ENCODE data around the gene ELK3. TPM values are rescaled to one million over a fixed set of nuclear protein-coding genes. Genes with fewer than 3 reads are reported as not detected.
A peak's percentile ranks its signal among the peaks of the same experiment; 100 is the strongest.
"Not testable (repeated sequence)": the region's sequence is repeated elsewhere in the genome, so short reads cannot be mapped to it uniquely, and the experiment has no call there.

The ELK3 gene
- polyA plus RNA-seq, 2 donors = 15.8 to 17.0 TPM

DNA sequence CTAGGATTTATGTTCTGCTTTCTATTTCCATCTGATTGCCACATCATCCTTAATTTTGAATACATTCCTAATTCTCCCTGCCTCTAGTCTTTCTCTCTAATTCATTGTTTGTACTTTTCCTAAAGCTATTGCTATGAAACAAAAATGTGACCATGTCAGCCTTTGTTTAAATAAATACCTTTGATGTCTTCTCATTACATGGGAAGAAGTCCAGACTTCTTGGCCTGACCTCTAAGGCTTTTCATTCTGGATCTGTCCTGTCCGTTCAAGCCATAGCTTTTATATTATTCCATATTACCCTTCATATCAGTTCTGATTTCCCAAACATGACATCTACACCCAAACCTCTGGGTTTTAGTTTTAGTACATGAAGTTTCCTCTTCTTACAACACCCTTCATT is 114.7 kb downstream of the ELK3 start:
- Histone ChIP-seq H3K27me3 (ENCODE audit: control insufficient read depth in 1 of 2, insufficient read depth in 2 of 2, low read length in 2 of 2) (no peaks in the 10 kb centered on the region), H3K36me3 (ENCODE audit: control insufficient read depth in 2 of 2, insufficient read depth in 2 of 2, low read length in 1 of 2) (no peaks in the 10 kb centered on the region), H3K4me1 (ENCODE audit: control insufficient read depth in 2 of 2, insufficient read depth in 2 of 2, low read length in 1 of 2) (no peaks in the 10 kb centered on the region), H3K4me3 (ENCODE audit: low read depth in 1 of 2, low read length in 2 of 2) (no peak overlapping the region), H3K27ac (ENCODE audit: low read depth in 2 of 2, low read length in 1 of 2) (no peak overlapping the region), H3K9me3 (ENCODE audit: control insufficient read depth in 2 of 2, insufficient read depth in 1 of 2, low read depth in 1 of 2, low read length in 1 of 2) (no peaks in the 10 kb centered on the region)
- 38 to 53% methylated on average over 1 of the region's 1 CpG for WGBS, 2 donors

DNA sequence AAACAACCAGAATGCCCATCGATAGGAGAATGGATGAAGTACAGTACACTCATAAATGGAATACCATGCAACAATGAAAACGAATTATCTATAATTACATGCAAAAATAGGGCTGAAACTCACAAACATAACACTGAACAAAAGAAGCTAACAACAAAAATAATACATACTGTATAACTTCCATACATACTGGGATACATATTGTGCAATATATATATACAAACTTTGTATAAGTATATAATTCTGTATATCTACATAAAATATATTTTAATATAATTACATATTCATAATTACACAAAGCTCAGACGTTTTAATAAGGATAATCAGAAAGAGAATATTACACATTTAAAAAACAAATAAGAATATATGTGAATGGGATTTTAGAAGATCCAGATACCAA is 115.9 kb downstream of the ELK3 start:
- H3K4me1 ChIP-seq (ENCODE audit: control insufficient read depth in 2 of 2, insufficient read depth in 2 of 2, low read length in 1 of 2) = no peaks in the 10 kb centered on the region
- no peaks in the 10 kb centered on the region for H3K27me3 ChIP-seq (ENCODE audit: control insufficient read depth in 1 of 2, insufficient read depth in 2 of 2, low read length in 2 of 2)
- 90 to 91% methylated on average over 3 of the region's 3 CpGs for WGBS, 2 donors
- H3K4me3 ChIP-seq (ENCODE audit: low read depth in 1 of 2, low read length in 2 of 2) = no peak overlapping the region
- H3K36me3 ChIP-seq (ENCODE audit: control insufficient read depth in 2 of 2, insufficient read depth in 2 of 2, low read length in 1 of 2) = no peaks in the 10 kb centered on the region
- H3K27ac ChIP-seq (ENCODE audit: low read depth in 2 of 2, low read length in 1 of 2) = no peak overlapping the region
- H3K9me3 ChIP-seq (ENCODE audit: control insufficient read depth in 2 of 2, insufficient read depth in 1 of 2, low read depth in 1 of 2, low read length in 1 of 2) = no peaks in the 10 kb centered on the region

DNA sequence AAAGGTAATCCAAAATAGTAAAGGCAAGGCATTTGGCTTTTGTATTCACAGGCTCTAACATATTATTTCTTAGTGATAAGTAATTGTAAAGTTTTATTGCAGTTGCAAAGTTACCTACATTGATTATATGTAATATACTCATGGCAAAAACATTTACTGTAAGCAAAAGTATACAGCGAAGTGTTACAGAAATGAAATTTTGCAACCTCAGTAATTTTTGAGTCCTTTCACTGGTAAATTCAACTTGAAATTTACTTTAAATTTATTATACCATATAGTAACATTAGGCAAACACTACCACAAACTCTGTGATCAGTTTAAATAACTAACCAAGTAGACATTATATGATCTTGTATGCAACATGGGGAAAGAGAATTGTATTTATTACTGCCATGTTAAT is 117.0 kb downstream of the ELK3 start:
- H3K9me3 ChIP-seq (ENCODE audit: control insufficient read depth in 2 of 2, insufficient read depth in 1 of 2, low read depth in 1 of 2, low read length in 1 of 2) = no peaks in the 10 kb centered on the region
- H3K4me1 ChIP-seq (ENCODE audit: control insufficient read depth in 2 of 2, insufficient read depth in 2 of 2, low read length in 1 of 2) = no peaks in the 10 kb centered on the region
- no peak overlapping the region for H3K4me3 ChIP-seq (ENCODE audit: low read depth in 1 of 2, low read length in 2 of 2)
- no peaks in the 10 kb centered on the region for H3K27me3 ChIP-seq (ENCODE audit: control insufficient read depth in 1 of 2, insufficient read depth in 2 of 2, low read length in 2 of 2)
- WGBS, 2 donors = 97 to 100% methylated on average over 1 of the region's 1 CpG
- no peak overlapping the region for H3K27ac ChIP-seq (ENCODE audit: low read depth in 2 of 2, low read length in 1 of 2)
- H3K36me3 ChIP-seq (ENCODE audit: control insufficient read depth in 2 of 2, insufficient read depth in 2 of 2, low read length in 1 of 2) = no peaks in the 10 kb centered on the region

DNA sequence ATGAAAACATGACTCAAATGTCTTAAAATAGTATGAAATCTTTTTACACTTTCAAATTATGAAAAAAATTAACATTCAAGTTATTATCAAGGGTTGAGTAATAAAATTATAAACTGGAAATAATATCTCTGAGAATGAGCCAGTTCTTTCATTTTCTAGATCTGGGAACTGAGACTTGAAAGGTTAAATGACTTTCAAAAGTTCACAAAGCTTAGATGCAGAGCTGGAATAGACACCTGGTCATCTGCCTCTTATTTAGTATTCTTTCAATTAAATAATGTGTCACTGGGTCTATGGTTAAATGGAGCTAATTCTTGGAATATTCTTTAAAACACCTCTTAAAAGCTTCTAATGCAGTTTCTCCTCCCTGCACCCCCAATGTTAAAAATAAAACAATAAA is 119.4 kb downstream of the ELK3 start:
- Histone ChIP-seq H3K27ac (ENCODE audit: low read depth in 2 of 2, low read length in 1 of 2) (no peak overlapping the region), H3K4me1 (ENCODE audit: control insufficient read depth in 2 of 2, insufficient read depth in 2 of 2, low read length in 1 of 2) (no peaks in the 10 kb centered on the region), H3K4me3 (ENCODE audit: low read depth in 1 of 2, low read length in 2 of 2) (no peak overlapping the region), H3K9me3 (ENCODE audit: control insufficient read depth in 2 of 2, insufficient read depth in 1 of 2, low read depth in 1 of 2, low read length in 1 of 2) (no peaks in the 10 kb centered on the region), H3K36me3 (ENCODE audit: control insufficient read depth in 2 of 2, insufficient read depth in 2 of 2, low read length in 1 of 2) (no peaks in the 10 kb centered on the region), H3K27me3 (ENCODE audit: control insufficient read depth in 1 of 2, insufficient read depth in 2 of 2, low read length in 2 of 2) (no peaks in the 10 kb centered on the region)

DNA sequence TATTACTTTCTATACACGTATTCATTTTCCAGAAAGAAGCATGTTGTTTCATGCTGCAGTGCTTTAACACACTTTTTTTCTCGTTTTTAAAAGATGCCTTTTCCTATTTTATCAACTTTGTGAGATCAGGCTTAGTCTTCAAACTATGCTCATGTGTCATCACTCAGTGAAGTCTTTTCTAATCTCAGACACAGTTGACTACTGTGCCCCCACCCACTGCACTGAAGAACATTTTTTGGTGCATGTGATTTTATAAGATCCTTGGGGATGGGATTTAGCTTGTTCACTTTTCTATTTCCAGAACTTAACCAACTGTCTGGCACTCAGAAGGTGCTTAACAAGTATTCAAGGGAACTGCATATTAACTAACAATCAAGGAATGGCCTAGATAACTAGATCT is 120.5 kb downstream of the ELK3 start:
- Histone ChIP-seq H3K4me1 (ENCODE audit: control insufficient read depth in 2 of 2, insufficient read depth in 2 of 2, low read length in 1 of 2) (no peaks in the 10 kb centered on the region), H3K9me3 (ENCODE audit: control insufficient read depth in 2 of 2, insufficient read depth in 1 of 2, low read depth in 1 of 2, low read length in 1 of 2) (no peaks in the 10 kb centered on the region), H3K36me3 (ENCODE audit: control insufficient read depth in 2 of 2, insufficient read depth in 2 of 2, low read length in 1 of 2) (no peaks in the 10 kb centered on the region), H3K4me3 (ENCODE audit: low read depth in 1 of 2, low read length in 2 of 2) (no peak overlapping the region), H3K27me3 (ENCODE audit: control insufficient read depth in 1 of 2, insufficient read depth in 2 of 2, low read length in 2 of 2) (no peaks in the 10 kb centered on the region), H3K27ac (ENCODE audit: low read depth in 2 of 2, low read length in 1 of 2) (no peak overlapping the region)
- WGBS, 2 donors = 69 to 71% methylated on average over 2 of the region's 2 CpGs

DNA sequence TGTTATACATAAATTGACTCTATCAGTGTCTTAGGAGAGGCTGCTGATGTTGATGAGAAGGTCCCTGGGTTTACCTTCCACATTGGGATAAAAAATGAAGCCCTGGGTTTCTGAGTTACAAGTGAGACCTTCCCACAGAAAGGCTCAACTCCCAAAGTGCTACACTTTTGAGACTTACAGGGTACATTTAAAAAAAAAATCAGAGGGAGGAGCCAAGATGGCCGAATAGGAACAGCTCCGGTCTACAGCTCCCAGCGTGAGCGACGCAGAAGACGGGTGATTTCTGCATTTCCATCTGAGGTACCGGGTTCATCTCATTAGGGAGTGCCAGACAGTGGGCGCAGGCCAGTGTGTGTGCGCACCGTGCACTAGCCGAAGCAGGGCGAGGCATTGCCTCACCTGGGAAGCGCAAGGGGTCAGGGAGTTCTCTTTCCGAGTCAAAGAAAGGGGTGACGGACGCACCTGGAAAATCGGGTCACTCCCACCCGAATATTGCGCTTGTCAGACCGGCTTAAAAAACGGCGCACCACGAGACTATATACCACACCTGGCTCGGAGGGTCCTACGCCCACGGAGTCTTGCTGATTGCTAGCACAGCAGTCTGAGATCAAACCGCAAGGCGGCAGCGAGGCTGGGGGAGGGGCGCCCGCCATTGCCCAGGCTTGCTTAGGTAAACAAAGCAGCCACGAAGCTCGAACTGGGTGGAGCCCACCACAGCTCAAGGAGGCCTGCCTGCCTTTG is 121.7 kb downstream of the ELK3 start:
- H3K9me3 ChIP-seq (ENCODE audit: control insufficient read depth in 2 of 2, insufficient read depth in 1 of 2, low read depth in 1 of 2, low read length in 1 of 2); H3K4me1 ChIP-seq (ENCODE audit: control insufficient read depth in 2 of 2, insufficient read depth in 2 of 2, low read length in 1 of 2); H3K36me3 ChIP-seq (ENCODE audit: control insufficient read depth in 2 of 2, insufficient read depth in 2 of 2, low read length in 1 of 2); H3K27me3 ChIP-seq (ENCODE audit: control insufficient read depth in 1 of 2, insufficient read depth in 2 of 2, low read length in 2 of 2): not testable (repeated sequence)
- 41 to 44% methylated on average over 26 to 33 of the region's 33 CpGs for WGBS, 2 donors
- peak overlapping the region; percentile 20 to 28 for H3K4me3 ChIP-seq (ENCODE audit: low read depth in 1 of 2, low read length in 2 of 2)
- H3K27ac ChIP-seq (ENCODE audit: low read depth in 2 of 2, low read length in 1 of 2) = peak overlapping the region; percentile 68 to 82

DNA sequence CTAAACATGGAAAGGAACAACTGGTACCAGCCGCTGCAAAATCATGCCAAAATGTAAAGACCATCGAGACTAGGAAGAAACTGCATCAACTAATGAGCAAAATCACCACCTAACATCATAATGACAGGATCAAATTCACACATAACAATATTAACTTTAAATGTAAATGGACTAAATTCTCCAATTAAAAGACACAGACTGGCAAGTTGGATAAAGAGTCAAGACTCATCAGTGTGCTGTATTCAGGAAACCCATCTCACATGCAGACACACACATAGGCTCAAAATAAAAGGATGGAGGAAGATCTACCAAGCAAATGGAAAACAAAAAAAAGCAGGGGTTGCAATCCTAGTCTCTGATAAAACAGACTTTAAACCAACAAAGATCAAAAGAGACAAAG is 123.6 kb downstream of the ELK3 start:
- WGBS, 2 donors = 75 to 97% methylated on average over 1 to 2 of the region's 2 CpGs
- H3K9me3 ChIP-seq (ENCODE audit: control insufficient read depth in 2 of 2, insufficient read depth in 1 of 2, low read depth in 1 of 2, low read length in 1 of 2); H3K36me3 ChIP-seq (ENCODE audit: control insufficient read depth in 2 of 2, insufficient read depth in 2 of 2, low read length in 1 of 2); H3K27ac ChIP-seq (ENCODE audit: low read depth in 2 of 2, low read length in 1 of 2); H3K4me3 ChIP-seq (ENCODE audit: low read depth in 1 of 2, low read length in 2 of 2); H3K27me3 ChIP-seq (ENCODE audit: control insufficient read depth in 1 of 2, insufficient read depth in 2 of 2, low read length in 2 of 2); H3K4me1 ChIP-seq (ENCODE audit: control insufficient read depth in 2 of 2, insufficient read depth in 2 of 2, low read length in 1 of 2): not testable (repeated sequence)

Other genes with a start within 250 kb of the ELK3 start
- gene HAL, start 198.0 kb upstream of the ELK3 start, polyA plus RNA-seq = 1 to 10 TPM; 1.1 to 2.0 TPM
- 10 to 100 TPM; 48.9 to 93.2 TPM for gene LTA4H, start 158.8 kb upstream of the ELK3 start, polyA plus RNA-seq
- 1 to 10 TPM; 6.3 to 6.5 TPM for gene CDK17, start 206.1 kb downstream of the ELK3 start, polyA plus RNA-seq

Measured in esophagus (tissue), 2 donors.